Stimulated activated CD4-positive, alpha-beta T cell treated with anti-CD3 and anti-CD28 coated beads, Interleukin-15, amount 100 ng/mL, for 24 hours (primary cell): ENCODE measurements around the gene L3MBTL3.

Source experiments
- DNase-seq: peaks from one replicate; pipeline ENCODE4 v3.0.0-alpha.2; 2020

Gene L3MBTL3

DNA sequence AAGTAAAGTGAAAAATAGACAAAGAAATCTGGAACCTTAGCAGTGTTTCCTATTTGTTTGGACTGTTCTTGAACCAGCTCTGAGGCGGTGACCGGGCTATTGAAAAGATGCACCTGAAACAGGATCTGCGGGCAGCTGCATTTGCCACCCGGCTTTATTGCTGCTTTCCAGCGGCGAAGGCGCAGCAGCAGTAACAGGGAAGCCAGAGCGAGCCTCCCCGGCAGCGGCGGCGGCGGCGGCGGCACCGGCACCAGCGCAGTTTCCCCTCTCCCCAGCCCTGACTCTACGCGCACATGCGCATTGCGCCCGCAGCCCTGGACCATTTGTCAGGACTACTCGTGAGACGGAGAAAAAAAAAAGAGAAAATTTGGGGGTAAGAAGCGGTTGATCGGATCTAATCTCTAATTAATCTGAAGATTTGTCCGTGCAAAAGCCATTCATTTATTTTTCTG is at the start of gene L3MBTL3:
Gene L3MBTL3 (plus strand): TSS at position 290 of the 452 bp plus-strand sequence. CDS start 24,119 bp downstream, outside the sequence.
- DNase-seq = peak; percentile 92

DNA sequence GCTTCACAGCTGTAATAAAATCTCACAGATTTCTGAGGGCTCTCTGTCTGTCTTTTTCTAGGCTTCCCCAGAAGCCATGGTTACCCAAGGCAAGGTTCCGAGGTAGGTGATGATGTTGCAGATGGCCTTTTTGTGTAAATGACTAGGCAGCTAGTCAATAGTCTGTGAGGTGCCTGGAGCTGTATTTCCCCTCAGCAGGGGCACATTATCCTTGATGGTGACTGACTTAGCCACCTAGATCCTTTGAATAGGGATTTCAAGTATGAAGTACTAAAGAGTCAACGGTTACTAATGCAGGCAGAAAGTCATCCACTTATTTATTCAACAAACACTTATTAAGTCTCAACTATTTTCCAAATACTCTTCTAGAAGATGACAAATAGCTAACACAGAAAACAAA is 49.3 kb upstream of the L3MBTL3 start:
- no peak for DNase-seq

DNA sequence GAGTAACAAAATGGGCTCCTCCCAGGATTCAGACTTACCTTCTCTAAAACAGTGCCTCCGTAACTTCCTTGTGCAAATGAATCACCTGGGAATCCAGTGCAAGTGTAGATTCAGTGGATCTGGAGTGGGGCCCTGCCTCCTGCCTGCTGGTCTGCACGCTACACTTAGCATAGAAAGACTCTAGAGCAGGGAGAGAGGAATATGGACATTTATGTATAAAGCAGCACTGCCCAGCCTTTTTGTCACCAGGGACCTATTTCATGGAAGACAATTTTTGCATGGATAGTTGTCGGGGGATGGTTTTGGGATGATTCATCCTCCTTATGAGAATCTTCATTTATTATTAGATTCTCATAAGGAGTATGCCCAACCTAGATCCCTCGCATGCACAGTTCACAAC is 42.3 kb upstream of the L3MBTL3 start:
- no peak for DNase-seq

DNA sequence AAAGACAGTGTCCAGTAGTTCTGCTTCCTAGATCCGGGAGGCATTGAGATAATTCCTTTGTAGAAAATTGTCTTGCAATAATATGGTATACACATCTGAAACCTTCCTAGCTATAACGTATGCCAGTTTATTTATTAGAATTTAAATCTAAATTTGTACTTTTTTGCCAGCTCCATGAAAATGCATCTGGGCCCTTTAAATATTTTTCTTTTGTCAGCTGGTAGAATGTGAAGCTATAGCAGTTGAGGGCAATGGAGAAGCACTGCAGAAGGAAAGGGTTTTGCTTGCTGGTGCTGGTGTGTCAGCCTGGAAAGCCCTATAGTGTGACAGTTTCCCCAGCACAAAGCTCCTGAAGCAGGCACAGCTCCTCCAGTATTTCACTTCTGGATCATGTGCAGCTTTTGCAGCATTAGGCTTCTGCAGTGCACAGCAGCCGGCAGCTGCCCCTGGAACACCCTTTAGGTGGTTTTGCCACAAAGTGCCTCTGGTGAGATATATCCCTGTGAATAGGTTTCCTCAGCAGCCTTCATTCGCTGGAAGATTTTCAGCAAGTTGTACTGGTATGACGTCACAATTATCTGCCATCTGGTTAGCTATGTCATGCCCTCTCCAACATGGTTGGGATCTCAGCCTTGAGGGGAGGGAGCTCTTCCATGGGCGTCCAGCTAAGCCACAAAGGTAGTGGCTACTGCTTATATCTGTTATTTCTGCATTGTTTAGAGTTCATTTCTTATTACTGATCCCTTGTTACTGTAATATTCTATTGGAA is 40.0 kb upstream of the L3MBTL3 start:
- DNase-seq = no peak

DNA sequence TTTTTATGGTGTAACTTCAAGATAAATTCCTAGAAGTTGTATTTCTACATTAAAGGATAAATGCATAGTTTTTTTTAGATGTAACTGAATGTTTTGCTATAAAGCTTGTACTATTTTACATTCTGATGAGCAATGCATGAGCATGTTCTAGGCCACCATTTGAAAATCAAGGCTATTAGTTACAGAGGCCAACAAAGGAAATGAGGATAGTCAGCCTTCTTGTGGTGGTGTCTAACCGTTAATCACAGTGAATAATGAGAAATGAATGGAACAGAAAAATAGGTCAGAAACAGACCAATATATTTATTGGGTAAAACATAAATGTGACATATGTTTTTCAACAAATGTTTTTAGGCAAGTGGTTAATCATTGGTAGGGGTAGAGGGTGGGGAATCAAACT is 37.6 kb upstream of the L3MBTL3 start:
- DNase-seq = no peak

DNA sequence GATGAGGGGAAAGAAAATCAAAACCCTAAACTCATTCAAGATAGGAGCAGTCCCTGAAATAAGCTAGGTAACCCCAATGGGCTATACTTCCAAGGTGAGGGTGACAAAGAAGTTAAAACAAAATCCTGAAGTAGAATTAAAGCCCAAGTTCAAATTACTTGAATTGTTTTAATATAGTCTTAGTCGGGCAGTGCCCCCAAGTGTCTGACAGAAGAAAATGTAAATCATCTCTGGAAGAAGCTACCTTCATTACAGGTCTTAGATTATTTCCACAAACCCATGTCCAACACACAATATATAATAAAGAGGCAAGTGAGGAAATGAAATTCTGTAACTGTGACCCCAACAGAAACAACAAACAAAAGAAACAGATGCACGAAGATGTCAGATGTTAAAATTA is 36.8 kb upstream of the L3MBTL3 start:
- DNase-seq = no peak

DNA sequence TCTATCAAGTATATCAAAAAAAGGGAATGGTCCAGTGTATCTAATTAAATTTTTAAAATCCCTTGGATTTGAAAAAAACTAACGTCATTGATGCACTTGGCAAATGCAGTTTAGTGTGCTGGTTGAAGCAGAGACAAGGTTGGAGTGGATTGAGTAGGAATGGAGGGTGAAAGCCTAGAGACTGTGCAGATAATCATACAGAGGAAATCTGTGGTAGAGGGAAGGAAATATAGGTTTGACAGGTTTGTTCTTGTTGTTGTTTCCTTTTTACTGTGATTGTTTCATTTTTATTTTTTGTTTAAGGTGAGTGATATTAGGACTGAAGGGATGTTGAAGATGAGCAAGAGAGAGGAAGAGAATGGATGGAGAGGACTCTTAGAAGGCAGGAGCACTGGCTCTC is 29.0 kb upstream of the L3MBTL3 start:
- no peak for DNase-seq

DNA sequence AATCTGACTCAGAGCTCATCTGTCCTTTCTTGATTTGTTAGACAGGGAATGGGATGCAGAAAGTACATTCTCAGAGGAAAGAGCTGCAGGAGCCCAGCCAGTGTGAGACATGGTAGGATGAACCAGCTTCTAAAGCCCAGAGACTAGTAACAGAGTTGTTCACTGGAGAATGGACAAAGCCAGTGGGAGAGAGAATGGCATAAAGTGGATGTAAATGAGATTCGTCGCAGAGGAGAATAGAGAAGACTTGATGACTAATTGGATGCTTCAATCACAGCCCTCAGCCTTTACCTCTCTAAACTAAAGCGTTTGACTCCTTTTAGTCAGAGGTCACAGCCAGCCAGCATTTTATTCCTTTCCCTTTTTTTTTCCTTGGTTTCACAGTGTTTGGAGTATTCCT is 25.5 kb upstream of the L3MBTL3 start:
- DNase-seq = no peak

DNA sequence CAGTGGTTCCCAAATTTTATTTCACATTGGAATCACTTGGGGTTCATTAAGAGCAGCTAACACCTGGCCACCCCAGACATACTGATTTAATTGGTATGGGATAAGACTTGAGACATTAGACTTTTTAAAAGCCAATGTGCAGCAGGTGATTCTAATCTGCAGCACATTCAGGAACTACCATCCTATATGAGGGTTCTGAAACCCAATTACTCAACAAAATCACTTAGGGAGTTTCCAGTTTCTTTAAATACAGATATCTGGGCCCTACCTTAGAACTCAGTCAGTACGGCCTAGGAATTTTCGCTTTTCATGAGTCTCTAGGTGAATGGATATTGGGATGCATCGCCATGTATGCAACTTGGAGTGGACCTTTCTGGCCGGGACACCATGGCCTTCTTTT is 24.0 kb upstream of the L3MBTL3 start:
- DNase-seq = no peak

DNA sequence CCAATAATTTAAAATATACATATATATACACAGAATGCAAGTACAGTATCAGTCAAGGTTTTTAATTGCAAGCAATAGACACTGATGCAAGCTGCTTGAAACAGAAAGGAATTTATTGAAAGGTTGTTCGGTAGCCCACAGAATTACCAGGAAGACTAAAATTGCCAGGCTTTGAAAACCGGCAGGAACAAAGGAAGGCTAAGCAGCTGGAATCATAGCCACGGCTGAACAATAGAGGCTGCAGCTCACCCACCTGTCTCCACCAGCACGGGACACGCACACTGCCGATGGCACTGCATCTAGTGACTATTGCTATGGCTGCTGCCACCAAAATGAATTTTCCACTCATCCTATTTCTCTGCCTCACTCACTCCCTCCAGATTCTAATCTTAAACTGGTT is 22.0 kb upstream of the L3MBTL3 start:
- no peak for DNase-seq

DNA sequence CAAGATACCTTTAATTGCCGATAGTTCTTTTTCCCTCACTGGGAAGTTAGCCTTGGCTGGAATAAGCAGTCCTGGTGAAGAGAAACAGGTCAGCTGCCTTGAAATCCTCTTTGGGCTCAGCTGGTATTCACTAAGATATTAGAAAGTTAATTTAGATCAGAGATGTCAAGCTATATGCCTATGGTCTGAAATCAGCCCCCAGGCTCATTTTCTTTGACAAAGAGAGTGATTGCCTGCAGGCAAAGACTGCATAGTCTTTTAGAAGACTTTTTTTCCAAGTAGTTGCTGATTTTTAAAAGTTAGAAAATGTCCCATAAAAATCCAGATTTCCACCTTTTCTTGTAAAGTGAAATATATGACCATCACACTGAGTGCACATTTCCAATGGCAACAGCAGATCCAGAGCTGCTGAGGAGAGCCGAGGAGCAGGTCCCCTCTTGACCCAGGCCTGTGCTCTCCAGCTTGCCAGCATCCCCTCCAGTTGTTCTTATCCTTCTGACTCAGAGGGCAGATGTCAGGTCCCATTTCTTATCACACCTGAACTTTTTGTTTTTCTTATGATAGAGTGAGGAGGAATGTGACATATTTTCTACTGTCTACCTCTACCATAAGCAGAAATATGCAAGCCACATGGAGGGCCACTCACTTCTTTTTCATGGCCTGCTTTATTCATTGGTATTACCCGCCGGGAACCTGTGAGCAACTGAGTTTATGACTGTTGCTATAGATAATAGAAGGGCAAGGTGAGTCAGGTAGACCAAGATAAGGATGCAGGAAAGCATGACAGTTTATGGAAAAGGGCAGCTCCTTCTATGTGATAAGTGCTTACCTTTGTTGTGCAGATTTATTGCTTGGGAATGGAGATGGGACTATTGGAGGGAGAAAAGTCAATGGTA is 17.6 kb upstream of the L3MBTL3 start:
- DNase-seq = no peak

DNA sequence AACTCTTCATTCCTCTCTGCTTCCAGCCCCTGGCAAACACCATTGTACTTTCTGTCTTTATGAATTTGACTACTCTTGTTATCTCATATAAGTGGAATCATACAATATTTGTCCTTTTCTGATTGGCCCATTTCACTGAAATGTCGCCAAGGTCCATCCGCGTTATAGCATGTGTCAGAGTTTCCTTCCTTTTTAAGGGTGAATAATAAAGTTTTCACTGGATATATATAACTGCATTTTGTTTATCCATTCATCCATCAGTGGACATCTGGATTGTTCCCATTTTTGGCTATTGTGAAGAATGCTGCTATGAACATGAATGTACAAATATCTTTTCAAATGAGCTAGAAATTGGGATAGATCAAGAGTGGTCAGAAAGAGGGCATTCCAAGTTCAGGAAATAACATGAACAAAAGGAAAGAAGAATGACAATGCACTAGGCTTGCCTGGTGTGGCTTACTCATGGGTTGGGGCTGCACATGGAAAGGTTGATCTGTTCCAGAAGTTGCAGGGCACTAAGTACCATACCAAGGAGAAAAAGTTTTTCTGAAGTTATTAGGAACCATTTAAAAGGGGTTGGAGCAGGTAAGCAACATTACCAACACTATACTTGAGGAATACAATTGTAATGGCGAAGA is 10.0 kb upstream of the L3MBTL3 start:
- no peak for DNase-seq

DNA sequence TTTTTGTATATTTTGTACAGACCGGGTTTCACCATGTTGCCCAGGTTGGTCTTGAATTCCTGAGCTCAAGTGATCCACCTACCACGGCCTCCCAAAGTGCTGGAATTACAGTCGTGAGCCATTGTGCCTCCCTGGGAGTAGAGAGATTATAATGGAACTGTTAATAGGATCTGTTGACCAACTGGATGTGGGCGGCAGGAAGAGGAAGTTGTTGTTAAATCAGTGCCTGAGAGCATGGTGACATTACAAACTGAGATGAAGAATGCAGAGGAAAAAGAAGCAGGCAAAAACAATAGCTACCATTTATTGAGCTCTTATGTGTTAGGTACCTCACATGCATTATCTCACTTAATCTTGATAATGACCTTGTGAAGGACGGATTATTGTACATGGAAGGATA is 9.2 kb upstream of the L3MBTL3 start:
- no peak for DNase-seq

DNA sequence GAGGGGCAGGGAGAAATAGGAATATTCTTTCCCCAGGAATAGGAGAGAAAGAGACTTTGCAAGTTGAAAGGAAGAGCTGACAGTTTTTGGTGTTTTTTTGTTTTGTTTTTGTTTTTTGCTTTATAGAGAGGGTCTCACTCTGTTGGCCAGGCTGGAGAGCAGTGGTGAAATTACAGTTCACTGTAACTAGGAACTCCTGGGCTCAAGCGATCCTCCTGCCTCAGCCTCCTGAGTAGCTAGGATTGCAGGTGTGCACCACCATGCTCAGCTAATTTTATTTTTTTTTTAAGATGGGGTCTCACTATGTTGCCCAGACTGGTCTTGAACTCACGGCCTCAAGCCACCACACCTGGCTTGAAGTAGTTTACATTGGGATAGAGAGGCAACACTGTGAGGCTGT is 8.0 kb upstream of the L3MBTL3 start:
- DNase-seq = no peak

DNA sequence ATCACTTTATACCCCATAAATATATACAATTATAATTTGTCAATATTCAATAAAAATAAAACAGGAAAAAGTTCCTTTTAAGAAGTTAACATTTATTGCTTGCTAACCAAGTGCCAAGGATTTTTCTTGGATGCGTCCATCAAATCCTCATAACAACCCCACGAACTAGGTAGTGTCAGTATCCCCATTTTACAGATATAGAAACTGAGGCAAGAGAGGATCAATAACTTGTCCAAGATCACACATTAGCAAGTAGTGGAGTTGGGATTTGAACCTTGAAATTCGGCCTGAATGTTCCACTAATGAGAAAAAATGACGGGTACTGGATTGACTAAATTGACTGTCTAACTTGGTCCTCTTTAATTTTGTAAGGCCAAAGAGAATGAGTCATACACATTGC is 5.7 kb upstream of the L3MBTL3 start:
- no peak for DNase-seq

DNA sequence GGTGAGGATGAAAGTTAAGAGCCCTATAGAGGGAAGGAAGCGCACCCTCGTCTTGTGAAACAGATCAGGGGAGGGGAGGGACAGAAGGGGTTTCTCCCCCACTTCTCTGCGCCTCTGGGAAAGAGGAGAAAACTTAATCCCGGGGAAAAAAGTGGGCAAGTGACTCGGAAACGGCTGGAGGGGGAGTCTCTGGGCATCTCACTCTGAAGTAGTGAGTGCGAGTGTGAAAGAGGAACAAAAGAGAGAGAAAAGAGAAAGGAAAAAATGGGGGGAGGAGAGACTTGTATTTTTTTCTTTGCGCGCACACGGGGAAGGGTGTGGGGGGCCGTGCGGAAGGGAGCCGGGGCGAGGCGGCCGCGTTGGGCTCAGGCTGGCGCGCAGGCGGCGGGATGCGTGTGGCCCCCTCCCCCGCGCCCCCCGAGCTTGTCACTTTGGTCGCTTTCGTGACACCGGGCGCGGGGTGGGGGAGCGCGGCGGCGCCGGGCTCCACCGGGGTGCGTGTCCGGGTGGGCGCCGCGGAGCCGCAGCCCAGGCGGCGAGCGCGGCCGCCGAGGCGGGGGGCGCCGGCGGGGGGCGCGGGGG is 454 bp downstream of the L3MBTL3 start:
- peak; percentile 39 for DNase-seq

DNA sequence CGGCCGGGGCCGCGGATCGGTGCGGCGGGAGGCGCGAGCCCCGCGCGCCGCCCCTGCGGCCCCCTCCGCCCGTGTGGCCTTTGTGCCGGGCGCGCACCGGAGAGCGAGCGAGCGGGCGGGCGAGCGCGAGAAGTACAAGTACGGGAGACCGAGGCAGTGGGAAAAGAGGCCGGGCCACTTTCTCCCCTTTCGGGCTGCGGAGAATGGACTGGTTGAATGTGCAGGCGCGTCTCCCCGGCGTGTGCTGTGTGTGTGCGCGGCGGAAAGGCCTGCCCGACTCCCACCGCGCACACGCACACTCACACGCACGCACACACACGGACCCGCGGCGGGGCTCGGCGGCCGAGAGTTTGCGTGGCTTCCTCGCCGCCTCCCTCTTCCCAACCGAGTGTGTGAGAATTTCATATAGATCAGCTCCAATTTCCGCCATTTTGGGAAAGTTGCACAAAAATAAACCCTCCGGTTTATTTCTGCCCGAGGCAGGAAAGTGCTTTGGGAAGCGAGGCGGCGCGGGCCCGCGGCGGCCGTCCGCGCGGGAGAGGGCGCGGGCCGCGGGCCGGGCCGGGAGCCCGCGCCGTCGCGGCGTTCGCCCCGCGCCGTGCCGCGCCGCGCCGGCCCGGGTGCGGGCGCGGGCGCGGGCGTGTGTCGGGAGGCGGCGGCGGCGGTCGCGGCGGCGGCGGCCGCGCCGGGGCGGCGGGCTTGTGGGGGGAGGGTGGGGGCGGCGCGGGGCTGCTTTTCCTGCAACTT is 1.1 kb downstream of the L3MBTL3 start:
- peak; percentile 57 for DNase-seq

DNA sequence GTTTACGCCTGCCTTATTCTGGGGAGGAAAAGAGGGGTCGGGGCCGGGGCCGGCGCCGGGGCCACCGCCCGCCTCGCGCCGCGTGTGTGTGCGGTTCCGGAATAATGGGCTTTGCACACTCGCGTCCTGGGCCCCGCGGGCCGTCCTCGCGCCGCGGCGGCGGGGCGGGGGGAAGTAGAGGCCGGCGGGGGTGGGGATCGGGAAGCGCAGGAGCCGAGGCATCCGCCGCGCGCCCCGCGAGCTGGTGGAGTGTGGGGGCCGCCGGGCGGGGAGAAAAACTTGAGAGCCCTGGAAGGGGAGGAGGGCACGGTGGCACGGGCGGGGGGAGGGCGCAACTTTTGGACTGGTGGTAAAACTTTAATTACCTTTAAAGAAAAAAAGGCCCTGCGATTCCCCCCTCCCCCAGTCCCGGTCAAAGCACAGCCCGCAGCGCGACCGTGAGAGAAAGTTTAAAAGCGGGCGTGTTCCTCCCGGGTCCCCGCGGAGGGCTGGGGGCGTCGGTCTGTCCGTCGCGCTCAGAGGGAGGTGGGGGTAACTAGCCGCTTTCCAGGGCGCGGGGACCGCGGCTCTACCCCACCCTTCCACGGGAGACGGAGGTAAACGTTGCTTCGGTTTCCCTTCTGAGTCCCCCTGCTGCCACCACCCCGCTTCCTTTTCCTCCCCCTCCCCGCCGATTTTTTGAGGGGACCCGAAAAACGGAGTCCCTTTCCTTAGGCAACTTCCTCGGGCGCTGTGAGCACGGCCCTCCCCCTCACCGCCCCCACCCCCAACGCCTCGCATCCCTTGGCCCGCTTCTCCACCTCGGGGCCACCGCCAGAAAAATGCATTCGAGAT is 1.9 kb downstream of the L3MBTL3 start:
- DNase-seq = peak; percentile 49

DNA sequence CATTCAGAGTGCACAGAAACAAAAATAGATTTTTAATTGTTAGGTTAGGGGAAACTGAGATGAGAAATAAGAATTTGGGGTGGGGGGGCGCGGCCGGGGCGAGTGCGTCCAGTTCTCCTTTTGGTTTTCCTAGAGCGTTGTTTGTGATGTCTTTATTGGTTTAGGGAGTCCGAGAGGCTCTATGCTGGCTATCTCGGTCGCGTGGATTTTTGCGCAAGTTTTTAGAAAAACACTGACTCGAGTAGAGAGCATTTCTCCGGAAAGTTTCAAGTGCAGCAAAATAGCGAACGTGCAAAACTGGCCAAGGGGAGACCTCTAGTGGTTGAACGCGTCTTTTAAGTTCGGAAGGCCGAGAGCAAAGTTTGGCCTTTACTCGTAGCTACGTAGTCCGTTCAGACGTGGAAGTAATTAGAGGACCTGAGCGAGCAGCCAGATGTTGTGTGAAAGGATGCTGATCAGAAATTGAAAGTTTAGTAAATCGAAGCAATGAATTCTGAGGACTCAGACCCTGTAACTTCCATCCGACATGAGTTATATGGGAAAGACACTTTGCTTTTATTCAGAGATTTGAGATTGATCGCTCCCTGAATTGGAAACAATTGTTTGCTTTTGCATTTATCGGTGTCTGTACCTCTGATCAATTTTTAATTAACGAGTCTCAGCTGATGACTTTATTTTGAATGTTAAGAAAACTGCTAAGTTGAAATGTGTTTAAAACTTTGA is 2.7 kb downstream of the L3MBTL3 start:
- DNase-seq = peak; percentile 83

DNA sequence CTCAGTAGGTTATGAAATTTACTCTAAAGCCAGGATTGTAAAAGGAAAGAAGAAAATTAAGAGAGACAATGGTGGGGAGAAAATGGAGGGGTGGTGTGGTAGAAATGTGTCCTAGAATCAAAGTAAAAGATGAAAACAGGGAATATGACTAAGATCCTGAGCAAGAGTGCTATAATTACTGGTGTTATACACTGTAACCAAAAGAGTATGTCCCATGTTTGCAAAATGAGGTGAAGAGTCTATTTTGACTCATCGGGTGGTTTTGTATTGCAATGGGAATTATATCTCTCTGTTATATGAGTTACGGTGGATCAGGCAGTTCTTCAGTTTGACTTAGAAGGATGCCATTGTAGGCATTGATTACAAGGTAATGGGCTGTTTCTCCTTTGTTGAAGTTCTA is 8.5 kb downstream of the L3MBTL3 start:
- DNase-seq = no peak

DNA sequence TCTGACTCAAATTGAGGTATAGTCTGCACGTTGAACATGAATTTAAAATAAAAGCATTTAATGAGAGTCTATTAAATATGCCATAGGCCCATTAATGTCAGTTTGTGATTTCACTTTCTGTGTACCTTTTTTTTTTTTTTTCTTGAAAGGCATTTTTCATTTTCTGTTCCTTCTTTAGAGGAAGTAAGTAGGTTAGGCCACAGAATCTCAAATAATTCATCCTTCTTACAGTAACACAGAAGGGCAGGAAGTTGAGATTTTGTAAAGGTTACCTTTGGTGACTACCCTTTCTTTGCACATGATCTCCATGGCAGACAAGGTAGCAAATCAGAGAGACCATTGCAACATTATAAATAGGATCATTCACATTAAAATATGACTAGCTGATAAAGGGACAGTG is 9.6 kb downstream of the L3MBTL3 start:
- no peak for DNase-seq
